Thoracic aorta (tissue), 2 donors: Measurements from ENCODE around the gene TBC1D1. TPM values are rescaled to one million over a fixed set of nuclear protein-coding genes. Genes with fewer than 3 reads are reported as not detected.

Source experiments
- ATAC-seq: fragments of 150-250 bp; one replicate; pipeline ENCODE4 v1.8.0; 2017; ENCODE audit warnings: low read depth; ENCODE audit not compliant: insufficient number of reproducible peaks, low FRiP score
- DNase-seq: peaks from one replicate; pipeline ENCODE4 v3.0.0-alpha.2; 2020; ENCODE audit warnings: low spot score
- H3K27ac ChIP-seq, 2 donors: fragments of 200-600 bp; sonication (generic); 1 replicate in 1 of 2; 2 replicates in 1 of 2; pipeline ENCODE4 v1.5.1; 2016; ENCODE audit warnings: mild to moderate bottlenecking in 2 of 2, moderate library complexity in 2 of 2
- H3K27me3 ChIP-seq: fragments of 200-600 bp; sonication (generic); replicated peaks from 2 replicates; pipeline ENCODE4 v1.6.0; 2016; ENCODE audit warnings: mild to moderate bottlenecking; ENCODE audit not compliant: insufficient read depth
- H3K36me3 ChIP-seq: fragments of 200-600 bp; sonication (generic); one replicate; pipeline ENCODE4 v1.5.1; 2016
- H3K4me1 ChIP-seq, 2 donors: fragments of 200-600 bp; sonication (generic); 1 replicate in 1 of 2; 2 replicates in 1 of 2; pipeline versions ENCODE4 v1.5.1 to v1.6.0; 2016; ENCODE audit warnings: low read depth in 2 of 2, mild to moderate bottlenecking in 1 of 2; ENCODE audit not compliant: control insufficient read depth in 1 of 2
- H3K4me3 ChIP-seq: fragments of 200-600 bp; sonication (generic); 2 replicates; pipeline ENCODE4 v1.5.1; 2016; ENCODE audit warnings: mild to moderate bottlenecking
- H3K9me3 ChIP-seq: fragments of 200-600 bp; sonication (generic); 2 replicates; pipeline ENCODE4 v1.5.1; 2016
- CTCF ChIP-seq: fragments of 200-600 bp; sonication (generic); IDR thresholded peaks from one replicate; pipeline ENCODE4 v1.5.1; 2019; ENCODE audit warnings: antibody characterized with exemption
- total RNA-seq, 2 donors: library from RNA; depleted of rRNA; stranded (reverse); fragments of >200 nt; gene quantifications; one replicate each; pipeline versions ENCODE4 v1.1.0 to v1.2.3, GENCODE V29; 2016

The TBC1D1 gene
- total RNA-seq, 2 donors from 2014 or later, result 152 to 206 TPM

DNA sequence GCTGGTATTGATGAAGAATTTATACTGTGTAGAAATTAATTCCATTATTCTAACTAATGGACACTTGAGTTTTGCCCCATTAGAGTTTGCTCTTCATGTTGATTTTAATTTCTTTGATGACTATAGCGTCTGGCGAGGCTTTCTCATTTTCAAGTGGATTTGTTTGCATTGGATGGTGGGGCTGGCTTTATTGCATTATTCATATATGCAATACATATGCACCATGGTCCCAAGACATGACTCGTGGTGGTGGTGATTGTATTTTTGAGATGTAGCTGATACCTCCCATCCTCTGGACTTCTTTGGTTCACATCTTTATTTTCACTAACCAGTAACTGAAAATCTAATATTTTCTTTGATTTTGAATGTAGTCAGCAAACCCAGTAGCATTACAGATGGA is 109.1 kb downstream of the TBC1D1 start:
- DNase-seq (no peak), ATAC-seq (no peak)
- Histone ChIP-seq H3K36me3 (no peaks in the 10 kb centered on the region), H3K9me3 (no peaks in the 10 kb centered on the region), H3K4me1 (peaks cover 30 to 77% of the 10 kb centered on the region in 2 donors), H3K4me3 (no peak overlapping the region), H3K27ac (no peak overlapping the region), H3K27me3 (no peaks in the 10 kb centered on the region)
- TF ChIP-seq CTCF, result no peak

DNA sequence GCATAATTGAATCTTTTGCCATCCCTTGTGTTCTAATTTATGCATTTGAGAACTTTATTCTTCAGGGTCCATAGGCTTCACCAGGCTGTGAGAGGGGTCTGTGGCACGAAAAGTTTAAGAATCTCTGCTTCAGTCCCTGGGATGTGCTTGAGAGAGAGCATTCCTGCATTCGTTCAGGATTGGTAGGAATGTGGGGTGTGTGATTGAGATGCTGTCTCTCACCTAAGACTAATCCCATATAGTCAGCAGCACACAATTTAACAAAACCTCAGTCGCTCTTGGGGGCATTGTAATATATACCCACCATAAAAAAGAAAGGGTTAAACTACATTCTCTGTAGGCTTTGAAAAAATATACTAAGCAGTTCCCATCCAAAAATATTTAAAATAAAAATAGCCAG is 111.0 kb downstream of the TBC1D1 start:
- no peak overlapping the region for H3K27ac ChIP-seq
- ATAC-seq (no peak), DNase-seq (no peak)
- no peaks in the 10 kb centered on the region for H3K9me3 ChIP-seq
- H3K27me3 ChIP-seq, result no peaks in the 10 kb centered on the region
- no peak for TF ChIP-seq CTCF
- no peak overlapping the region for H3K4me3 ChIP-seq
- no peaks in the 10 kb centered on the region for H3K36me3 ChIP-seq
- peaks cover 24 to 71% of the 10 kb centered on the region in 2 donors for H3K4me1 ChIP-seq

DNA sequence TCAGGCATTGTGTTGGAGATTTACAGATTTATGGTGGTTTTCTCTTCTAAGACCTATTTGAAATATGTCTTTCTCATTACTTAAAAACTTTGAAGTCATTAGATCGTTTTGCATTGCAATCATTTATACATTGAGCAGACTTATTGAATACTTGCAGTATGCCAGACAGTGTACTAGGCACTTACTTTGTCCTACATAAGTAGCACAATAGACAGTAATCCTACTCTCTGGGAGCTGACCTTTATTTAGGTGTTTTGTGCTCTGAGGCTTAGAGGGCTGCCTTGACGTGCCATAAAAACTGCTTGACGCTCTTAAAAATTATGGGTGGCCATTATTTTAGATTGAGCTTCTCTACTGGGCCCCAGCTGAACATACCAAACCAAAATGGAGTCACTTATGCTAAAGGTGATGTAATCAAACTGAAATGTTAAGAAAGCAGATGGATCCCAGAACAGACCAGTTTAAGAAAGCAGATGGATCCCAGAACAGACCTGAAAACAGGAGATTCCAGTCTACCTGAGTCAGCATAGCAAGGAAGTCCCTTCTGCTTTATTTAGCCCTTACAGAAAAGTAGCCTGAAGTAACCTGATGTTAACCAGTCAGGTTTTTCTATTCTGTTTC is 111.7 kb downstream of the TBC1D1 start:
- Histone ChIP-seq H3K36me3 (no peaks in the 10 kb centered on the region), H3K27me3 (no peaks in the 10 kb centered on the region), H3K27ac (no peak overlapping the region), H3K4me3 (no peak overlapping the region), H3K9me3 (no peaks in the 10 kb centered on the region), H3K4me1 (peaks cover 20 to 71% of the 10 kb centered on the region in 2 donors)
- ATAC-seq, result no peak
- no peak for DNase-seq
- no peak for TF ChIP-seq CTCF

DNA sequence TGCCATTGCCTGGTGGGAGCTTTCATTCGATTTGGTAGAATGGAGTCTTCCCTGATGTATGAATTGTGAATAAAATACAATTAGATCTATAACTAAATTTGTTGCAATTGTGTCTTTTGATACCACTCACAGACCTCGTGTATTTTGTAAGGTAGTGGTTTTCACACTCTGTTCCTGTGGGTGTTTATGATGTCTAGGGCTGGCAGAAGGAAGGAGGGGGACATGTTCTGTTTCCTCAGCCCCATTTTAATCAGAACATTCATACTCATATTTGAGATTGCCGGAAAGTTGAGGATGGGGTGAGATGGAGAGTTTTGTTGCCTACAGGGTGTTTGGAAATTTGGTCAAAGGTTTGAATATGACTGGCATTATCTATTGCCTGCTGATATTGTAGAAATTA is 112.2 kb downstream of the TBC1D1 start:
- no peak overlapping the region for H3K4me3 ChIP-seq
- DNase-seq, result no peak
- TF ChIP-seq CTCF, result no peak
- ATAC-seq, result no peak
- peaks cover 20 to 71% of the 10 kb centered on the region in 2 donors for H3K4me1 ChIP-seq
- no peak overlapping the region for H3K27ac ChIP-seq
- H3K9me3 ChIP-seq, result no peaks in the 10 kb centered on the region
- no peaks in the 10 kb centered on the region for H3K36me3 ChIP-seq
- no peaks in the 10 kb centered on the region for H3K27me3 ChIP-seq

- no peak overlapping the region for H3K27ac ChIP-seq
- H3K4me3 ChIP-seq, result no peak overlapping the region
- peaks cover 23 to 71% of the 10 kb centered on the region in 2 donors for H3K4me1 ChIP-seq
- no peaks in the 10 kb centered on the region for H3K9me3 ChIP-seq
- no peak for DNase-seq
- no peak for TF ChIP-seq CTCF
- ATAC-seq, result no peak
- no peaks in the 10 kb centered on the region for H3K36me3 ChIP-seq
- H3K27me3 ChIP-seq, result no peaks in the 10 kb centered on the region
Observed at GRCh38 chr4:38003628-38004027, 112.7 kb downstream of the TBC1D1 start.
